Activated CD4-positive, alpha-beta T cell treated with anti-CD3 and anti-CD28 coated beads for 24 hours (primary cell): ENCODE data around the gene HSPD1.

ENCODE experiments used
- DNase-seq, 2 donors: peaks; one replicate each; pipeline ENCODE4 v3.0.0-alpha.2; 2020; ENCODE audit warnings: low read depth in 2 of 2

Gene HSPD1

DNA sequence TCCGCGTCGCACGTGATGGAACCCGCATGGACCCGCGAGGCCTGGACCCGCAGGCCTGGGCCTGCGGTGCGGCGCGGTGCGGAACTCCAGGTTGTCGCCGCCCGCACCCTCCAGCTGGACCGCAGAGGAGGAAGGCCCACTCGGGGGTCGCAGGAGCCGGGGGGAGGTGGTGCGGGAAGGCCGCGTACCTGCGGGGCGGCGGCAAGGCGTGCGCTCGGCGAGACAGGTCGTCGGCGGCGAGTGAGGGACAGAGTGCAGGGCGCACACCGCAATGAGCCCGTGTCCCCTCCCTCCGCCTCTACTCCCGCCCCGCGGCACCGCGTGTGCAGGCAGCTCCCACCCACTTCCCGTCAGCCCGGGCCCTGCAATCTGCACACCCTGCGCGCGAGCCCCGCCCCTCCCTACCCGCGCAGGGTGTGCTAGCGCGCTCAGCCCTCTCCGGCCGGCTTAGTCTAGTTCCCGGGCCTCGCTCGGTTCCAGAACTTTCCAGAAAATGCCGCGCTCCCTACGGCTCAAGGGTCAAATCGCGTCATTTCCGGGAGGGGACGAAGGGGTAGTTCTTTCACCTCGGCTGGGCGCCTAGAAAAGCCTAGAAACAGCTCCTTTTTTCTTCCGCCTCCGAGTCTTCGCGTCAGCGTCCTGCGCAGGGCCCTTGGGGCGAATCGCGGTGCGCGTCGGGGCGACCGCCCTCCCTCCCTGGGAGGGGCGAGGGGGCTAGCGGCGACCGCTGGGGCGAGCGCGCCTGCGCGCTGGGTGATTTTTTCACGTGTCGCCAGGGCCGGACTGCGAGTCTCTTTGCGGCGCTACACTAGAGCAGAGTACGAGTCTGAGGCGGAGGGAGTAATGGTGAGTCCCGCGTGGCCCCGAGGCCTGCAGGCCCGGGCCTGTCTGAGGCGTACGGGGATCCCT is at the start of gene HSPD1, which contains the start of gene HSPE1:
HSPD1 (minus strand) TSS at position 247 of the 909 bp plus-strand sequence. CDS start 992 bp downstream, outside the sequence.
HSPE1 (plus strand) TSS at position 786 of the 909 bp plus-strand sequence; CDS start at position 844, 58 bp downstream.
- peak; percentile 96 to 97 for DNase-seq

DNA sequence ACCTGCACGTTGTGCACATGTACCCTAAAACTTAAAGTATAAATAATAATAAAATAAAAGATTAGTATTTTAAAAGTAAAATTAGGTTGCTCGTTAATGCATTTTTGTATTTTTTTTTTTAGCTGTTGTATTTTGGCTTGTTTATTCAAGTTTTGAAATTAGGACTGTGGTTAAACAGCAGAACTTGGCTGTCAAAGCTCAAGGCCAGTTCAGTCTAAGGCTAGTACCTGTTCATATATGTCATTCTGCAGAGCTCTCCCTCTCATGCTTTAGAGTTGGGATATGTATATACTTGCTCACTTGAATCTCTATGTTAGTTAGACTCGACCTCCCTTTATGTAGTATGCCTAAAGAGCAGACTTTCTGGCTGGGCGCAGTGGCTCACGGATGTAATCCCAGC is 48.9 kb upstream of the HSPD1 start:
- no peak for DNase-seq

DNA sequence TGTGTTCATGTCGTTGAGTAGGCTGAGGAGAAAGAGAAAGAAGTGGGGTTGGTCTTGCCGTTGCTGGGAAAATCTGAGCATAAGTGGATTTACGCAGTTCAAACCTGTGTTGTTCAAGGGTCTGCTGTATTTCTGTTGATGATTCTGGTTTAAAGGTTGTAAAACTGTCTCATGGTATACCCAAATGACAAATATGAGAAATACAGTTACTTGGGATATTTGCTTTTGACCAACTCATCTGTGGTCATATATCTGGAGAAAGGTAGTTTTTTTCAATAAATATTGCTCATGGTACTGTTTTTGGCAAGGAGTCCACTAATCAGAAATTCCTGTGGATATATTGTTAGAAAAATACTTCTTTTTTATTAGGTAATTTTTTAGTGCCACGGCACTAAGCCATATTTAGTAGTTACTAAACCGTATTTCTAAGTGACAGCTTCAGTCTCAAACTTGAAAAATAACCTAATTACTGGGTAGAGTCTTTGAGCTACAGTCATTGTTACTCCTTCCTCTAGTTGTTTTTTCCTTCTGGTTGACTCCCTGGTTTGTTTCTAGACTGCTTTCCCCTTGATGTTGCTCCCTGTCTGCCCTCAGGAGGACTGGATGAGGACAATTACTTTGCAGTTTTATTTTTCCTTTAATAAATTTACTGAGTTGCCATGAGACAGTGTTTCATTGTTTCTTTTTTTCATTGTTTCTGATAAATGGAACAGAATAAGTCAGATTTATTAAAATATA is 47.7 kb upstream of the HSPD1 start:
- DNase-seq, result no peak

- no peak for DNase-seq
Measured at GRCh38 chr2:197543206-197543605, 43.6 kb upstream of the HSPD1 start.

GRCh38 chr2:197539734-197540133 is 40.1 kb upstream of the HSPD1 start:
- DNase-seq, result no peak

DNA sequence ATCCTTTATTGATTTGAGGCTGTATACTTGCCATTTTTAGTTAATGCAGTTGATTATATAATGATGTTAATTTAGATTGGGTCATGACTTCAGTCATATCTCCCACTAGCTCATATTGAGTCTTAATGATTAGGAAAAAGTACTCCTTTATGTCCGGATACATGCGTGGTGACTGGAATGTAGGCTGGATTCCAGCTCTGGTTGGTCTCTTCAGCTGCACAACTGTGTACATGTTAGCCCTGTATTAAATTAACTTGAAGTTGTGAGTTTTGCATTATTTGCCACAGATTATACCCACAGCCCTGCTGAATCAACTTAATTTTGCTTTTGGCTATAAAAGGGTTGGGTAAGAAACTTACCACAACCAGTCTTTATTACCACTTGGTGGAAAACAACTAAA is 38.8 kb upstream of the HSPD1 start:
- no peak for DNase-seq

- no peak for DNase-seq
Measured at GRCh38 chr2:197517150-197517549, 17.5 kb upstream of the HSPD1 start.

DNA sequence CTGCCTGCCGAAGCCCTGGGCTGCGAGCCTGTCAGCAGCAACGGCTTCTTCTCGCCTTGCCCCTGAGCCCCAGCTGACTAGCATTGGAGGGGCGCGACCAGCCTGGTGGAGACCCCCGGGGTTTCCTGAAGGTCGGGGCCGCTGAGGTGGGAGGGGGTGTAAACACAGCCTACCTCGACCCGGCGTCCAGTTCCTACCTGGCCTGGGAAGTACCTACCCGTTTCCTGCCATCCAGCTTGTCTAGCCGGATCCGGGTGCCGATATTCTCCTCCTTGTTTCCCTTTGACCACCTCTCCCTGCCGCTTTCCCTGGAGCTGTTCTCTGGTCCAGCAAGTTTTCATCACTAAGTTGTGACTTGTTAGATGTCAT is 16.7 kb upstream of the HSPD1 start:
- no peak for DNase-seq

DNA sequence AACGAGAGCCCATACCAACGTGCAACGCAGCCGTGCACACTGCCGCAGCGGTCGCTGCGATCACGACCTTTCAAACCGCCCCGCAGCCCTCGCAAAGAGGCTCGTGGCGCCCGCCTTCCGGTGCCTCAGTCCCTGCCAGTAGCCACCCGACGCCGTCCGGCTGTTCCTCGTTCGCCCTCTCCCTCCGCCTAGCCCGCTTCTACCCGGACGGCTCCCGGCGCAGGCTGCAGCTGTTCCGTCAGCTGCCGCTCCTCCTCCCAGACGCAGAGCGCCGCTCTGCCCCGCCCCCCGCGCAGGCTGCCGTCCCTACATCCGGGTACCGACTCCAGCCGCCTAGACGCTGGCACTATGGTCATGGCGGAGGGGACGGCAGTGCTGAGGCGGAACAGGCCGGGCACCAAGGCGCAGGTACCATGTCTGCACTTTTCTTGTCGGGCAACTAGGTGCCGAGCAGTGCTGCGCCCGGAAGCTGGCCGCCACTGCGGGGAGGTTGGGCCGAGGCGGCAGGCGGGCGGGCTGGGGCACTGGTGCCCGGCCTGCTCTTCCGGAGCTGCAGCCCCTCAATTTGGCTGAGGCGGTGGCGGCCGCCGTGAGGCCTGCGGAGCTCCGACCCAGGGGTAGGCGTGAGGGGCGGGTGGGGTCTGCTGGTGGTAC is 16.2 kb upstream of the HSPD1 start, which contains the start of gene MOB4:
MOB4 (plus strand) TSS at position 328 of the 654 bp plus-strand sequence; CDS start at position 349, 21 bp downstream.
- peak; percentile 91 to 92 for DNase-seq

- no peak for DNase-seq
Measured at GRCh38 chr2:197515315-197515738, 15.7 kb upstream of the HSPD1 start.

- DNase-seq, result no peak
Measured at GRCh38 chr2:197514754-197515153, 15.1 kb upstream of the HSPD1 start.

GRCh38 chr2:197513915-197514314 is 14.3 kb upstream of the HSPD1 start:
- no peak for DNase-seq

DNA sequence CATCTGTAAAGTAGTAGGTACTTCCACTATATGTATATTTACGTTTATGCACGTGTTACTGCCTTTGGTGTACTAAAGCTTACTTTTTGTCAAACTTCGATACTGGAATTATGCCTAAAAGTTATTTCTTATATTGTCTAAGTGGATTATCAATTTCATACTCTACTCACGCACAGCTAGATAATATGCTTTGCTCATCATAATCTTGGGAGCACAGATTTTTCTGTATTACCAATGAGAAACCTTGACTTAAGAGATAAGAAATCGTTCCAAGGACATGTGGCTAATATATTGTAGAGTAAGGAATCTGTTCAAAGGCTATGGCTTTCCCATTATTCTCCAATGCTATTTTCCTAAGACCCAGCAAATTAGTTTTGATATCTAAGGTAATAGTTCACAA is 7.0 kb upstream of the HSPD1 start:
- DNase-seq, result no peak

- no peak for DNase-seq
Measured at GRCh38 chr2:197504512-197504911, 4.9 kb upstream of the HSPD1 start.

- DNase-seq, result no peak
Measured at GRCh38 chr2:197504000-197504399, 4.4 kb upstream of the HSPD1 start.

DNA sequence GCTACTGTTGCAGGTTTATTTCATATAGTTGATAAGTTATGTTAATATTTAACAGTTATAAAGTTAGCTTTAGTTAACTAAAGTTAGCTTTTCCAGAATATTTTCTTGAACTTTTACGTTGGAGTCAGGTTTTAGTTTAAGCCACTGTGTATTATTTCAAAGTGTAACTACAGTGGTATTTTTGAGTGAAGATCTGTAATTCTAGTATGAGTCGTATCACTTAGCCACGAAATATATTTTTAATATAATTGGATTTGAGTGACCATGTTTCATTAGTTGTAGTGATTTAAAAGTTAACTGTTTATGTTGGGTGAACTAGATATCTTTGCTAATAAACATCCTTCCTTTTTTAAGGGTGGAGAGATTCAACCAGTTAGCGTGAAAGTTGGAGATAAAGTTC is 3.0 kb upstream of the HSPD1 start:
- no peak for DNase-seq

DNA sequence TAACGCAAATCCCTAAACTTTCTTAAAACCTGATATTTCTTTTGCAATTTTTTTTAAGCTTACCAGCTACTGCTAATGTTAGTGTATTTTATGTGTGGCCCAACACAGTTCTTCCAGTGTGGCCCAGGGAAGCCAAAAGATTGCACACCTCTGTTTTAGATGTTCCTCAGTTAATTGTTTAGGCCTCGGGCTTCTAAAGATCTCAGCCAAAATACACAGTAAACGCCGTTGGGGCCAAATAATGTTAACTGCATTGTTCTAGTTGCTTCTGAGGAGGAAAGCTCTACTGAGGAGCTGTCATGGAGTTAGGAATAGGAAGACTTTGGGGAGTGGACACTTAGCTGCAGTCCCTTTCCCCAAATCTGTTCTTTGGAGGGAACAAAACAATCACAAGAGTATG is 2.6 kb upstream of the HSPD1 start:
- DNase-seq, result no peak

DNA sequence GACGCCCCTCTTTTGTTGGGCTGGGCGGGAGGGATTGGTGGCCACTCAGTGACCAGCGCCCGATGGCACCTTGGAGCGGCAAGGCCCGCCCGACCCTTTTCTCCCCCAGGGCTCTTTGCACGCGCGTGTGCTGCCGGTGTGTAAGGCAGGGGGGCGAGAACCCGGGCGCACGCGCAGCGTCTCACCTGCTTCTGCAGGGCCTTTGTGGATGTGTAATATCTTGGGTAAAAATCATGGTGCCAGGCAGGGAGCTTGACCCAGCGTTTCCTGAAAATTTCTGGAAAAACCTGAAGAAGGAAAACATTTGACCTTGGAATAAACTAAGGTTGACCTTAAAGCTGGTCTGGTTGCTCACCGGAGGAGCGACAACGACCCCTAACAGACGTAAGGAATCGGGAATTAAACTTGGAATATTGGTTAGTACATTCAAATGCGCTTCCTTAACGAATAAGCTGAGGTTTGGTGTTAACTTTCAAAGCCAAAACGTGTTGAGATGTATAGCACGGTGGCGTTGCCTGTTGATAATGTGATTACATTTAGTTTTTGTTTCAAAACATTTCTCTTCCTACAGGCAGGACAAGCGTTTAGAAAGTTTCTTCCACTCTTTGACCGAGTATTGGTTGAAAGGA is 977 bp upstream of the HSPD1 start:
- peak in 1 of 2 donors; percentile 24 for DNase-seq

DNA sequence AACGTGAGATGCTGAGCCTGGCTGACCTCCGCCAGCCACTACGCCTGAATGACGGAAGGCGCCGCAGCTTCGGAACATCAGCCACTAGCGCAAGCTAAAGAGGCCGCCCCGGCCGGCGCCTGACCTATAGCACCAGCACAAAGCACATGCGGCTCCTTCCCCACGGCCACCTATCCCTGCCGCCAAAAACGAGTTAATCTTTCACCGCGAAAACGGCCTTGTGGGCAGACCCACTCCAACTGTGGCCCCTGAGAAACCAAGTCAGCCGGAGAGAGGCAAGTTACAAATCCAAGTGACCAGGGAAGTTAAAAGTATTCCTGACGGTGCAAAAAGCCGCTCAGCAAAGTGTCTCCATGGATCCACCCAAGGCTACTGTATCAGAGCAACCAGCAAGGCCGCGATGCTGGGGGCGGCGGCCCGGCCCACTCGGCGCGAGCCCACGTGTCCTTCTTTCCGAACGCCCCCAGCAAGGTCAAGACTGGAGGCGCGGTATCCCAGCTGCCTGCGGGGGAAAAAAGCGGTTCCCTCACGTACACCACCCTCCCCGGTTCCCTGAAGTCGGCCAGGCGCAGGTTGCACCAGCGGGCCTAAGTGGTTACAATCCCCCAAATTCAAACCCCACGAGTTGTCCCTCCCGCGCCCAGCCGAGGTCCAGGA is 575 bp downstream of the HSPD1 start:
- peak in 1 of 2 donors; percentile 48 for DNase-seq

GRCh38 chr2:197498235-197498936 is 1.3 kb downstream of the HSPD1 start:
- no peak for DNase-seq
